Measurements from ENCODE around the gene NEK10. TPM values are rescaled to one million over a fixed set of nuclear protein-coding genes. Genes with fewer than 3 reads are reported as not detected.

The NEK10 gene
- total and polyA plus RNA-seq, 2 of the 13 experiments (the other 11 are each of a cell fraction or from before 2014, with no cell fraction given): 2.8 to 14.2 TPM

DNA sequence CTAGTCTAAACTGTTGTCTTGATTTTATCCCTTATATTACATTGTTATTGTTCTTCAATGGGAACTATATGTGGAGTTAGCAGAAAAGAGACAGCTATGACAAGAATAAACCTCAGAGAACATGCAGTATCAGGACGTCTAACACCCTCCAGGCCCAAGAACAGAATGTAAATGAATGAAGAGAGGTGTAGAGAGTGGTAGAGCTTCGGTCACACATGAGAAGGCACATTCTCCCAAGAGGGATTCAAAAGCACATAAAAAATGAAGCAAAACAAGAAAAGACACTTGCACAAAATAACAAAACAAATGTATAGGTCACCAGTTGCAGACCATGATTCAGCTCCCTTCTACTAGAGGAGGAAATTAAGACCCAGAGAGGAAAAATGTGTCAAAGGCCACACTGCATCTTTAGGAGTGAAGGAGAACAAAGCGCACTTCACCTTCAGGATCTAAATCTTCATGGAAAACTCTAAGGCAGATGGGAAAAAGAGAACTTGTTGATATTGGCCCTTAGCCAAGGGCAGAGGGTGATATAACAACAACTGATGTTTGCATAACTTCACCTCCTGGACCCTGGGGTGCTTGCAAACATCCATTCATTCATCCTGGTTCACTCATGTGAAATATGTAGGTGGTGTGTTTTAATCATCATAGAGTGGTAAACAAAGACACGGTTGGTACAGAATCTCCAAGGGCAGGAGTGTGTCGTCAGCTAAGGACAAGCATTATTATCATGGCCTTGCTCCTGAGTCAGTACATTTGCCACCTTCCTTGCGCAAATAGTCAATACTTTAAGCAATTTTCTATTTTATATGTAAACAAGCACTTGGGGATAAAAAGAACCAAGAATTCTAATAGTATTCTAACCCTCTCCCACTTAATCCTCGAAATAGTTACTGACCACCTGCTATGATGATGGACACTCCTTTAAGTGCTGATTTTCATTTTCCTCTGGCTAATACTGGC lies 8.8 kb downstream of the NEK10 start (continued):
- TF ChIP-seq, protein P1, sequence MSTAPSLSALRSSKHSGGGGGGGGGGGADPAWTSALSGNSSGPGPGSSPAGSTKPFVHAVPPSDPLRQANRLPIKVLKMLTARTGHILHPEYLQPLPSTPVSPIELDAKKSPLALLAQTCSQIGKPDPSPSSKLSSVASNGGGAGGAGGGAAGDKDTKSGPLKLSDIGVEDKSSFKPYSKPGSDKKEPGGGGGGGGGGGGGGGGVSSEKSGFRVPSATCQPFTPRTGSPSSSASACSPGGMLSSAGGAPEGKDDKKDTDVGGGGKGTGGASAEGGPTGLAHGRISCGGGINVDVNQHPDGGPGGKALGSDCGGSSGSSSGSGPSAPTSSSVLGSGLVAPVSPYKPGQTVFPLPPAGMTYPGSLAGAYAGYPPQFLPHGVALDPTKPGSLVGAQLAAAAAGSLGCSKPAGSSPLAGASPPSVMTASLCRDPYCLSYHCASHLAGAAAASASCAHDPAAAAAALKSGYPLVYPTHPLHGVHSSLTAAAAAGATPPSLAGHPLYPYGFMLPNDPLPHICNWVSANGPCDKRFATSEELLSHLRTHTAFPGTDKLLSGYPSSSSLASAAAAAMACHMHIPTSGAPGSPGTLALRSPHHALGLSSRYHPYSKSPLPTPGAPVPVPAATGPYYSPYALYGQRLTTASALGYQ (CRISPR knock-in tag; IDR thresholded peaks at IDR 0.05): peak; percentile 98
- peak; percentile 83 for TF ChIP-seq THAP11 (CRISPR knock-in tag; IDR thresholded peaks at IDR 0.05)
- peak; percentile 99 for TF ChIP-seq RXRB (CRISPR knock-in tag; IDR thresholded peaks at IDR 0.05; ENCODE audit: borderline replicate concordance)
- TF ChIP-seq ZNF547 (CRISPR knock-in tag; IDR thresholded peaks at IDR 0.05): no peak
- TF ChIP-seq CEBPG (CRISPR knock-in tag; IDR thresholded peaks at IDR 0.05): peak; percentile 96
- peak; percentile 76 for TF ChIP-seq ZBTB33 (CRISPR knock-in tag; IDR thresholded peaks at IDR 0.05)
- TF ChIP-seq ZNF788 (CRISPR knock-in tag; IDR thresholded peaks at IDR 0.05; ENCODE audit: borderline replicate concordance): peak; percentile 91; the same call in 1 of the 2 replicates
- peak; percentile 93 for TF ChIP-seq SKIL (CRISPR knock-in tag; IDR thresholded peaks at IDR 0.05; ENCODE audit: borderline replicate concordance)
- TF ChIP-seq, protein P2, sequence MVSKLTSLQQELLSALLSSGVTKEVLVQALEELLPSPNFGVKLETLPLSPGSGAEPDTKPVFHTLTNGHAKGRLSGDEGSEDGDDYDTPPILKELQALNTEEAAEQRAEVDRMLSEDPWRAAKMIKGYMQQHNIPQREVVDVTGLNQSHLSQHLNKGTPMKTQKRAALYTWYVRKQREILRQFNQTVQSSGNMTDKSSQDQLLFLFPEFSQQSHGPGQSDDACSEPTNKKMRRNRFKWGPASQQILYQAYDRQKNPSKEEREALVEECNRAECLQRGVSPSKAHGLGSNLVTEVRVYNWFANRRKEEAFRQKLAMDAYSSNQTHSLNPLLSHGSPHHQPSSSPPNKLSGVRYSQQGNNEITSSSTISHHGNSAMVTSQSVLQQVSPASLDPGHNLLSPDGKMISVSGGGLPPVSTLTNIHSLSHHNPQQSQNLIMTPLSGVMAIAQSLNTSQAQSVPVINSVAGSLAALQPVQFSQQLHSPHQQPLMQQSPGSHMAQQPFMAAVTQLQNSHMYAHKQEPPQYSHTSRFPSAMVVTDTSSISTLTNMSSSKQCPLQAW (CRISPR knock-in tag; IDR thresholded peaks at IDR 0.05): peak; percentile 96
- no peak for TF ChIP-seq ZSCAN20 (CRISPR knock-in tag; IDR thresholded peaks at IDR 0.05; ENCODE audit: borderline replicate concordance)
- TF ChIP-seq NFYC (CRISPR knock-in tag; IDR thresholded peaks at IDR 0.05): no peak
- peak; percentile 98 to 99 for TF ChIP-seq EP300 (IDR thresholded peaks at IDR 0.05; ENCODE audit: low read depth in 2 of 2, low read length in 2 of 2)
- peak; percentile 99 for TF ChIP-seq EP300 (CRISPR knock-in tag; IDR thresholded peaks at IDR 0.05; ENCODE audit: borderline replicate concordance)
- no peak for TF ChIP-seq SNRNP70 (IDR thresholded peaks at IDR 0.05; ENCODE audit: low read depth, low read length)
- no peak for TF ChIP-seq HINFP (CRISPR knock-in tag; IDR thresholded peaks at IDR 0.05; ENCODE audit: low read depth)
- peak; percentile 84 for TF ChIP-seq ATF1 (CRISPR knock-in tag; IDR thresholded peaks at IDR 0.05)
- no peak for TF ChIP-seq ZNF761 (CRISPR knock-in tag; conservative IDR thresholded peaks at IDR 0.05)
- TF ChIP-seq GABPB1 (CRISPR knock-in tag; IDR thresholded peaks at IDR 0.05): peak; percentile 45

Measured in HepG2 (cell line).